ENCODE measurements around the gene ZNF280C. TPM values are rescaled to one million over a fixed set of nuclear protein-coding genes. Genes with fewer than 3 reads are reported as not detected.

ZNF280C gene
- total and polyA plus RNA-seq, 2 experiments from 2014 or later, result 3.2 to 7.3 TPM

DNA sequence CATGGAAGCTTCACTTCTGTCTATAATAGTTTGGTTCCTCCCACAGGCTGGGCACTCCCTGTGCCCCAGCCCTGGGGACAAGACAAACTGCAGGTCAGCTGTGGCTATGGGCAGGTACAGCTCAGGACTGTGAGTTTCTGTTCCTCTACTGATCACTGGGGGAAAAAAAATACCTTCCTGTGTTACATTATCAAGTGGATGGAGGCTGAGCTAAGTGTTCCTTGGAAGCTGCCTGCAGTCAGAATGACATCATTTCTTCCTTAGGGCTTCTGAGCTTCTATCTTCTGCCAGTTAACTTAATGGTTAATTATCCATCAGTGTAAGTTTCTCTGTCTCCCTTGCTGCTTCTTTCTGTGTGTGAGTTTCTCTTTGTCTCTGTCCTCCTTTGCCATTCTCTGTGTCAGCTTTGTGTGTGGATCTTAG, 92.3 kb downstream of the ZNF280C start:
- no peaks in the 10 kb centered on the region for H3K9me3 ChIP-seq (ENCODE audit: low read depth)
- no peaks in the 10 kb centered on the region for H3K4me1 ChIP-seq (ENCODE audit: insufficient read depth)
- H3K27me3 ChIP-seq, result peaks cover 8% of the 10 kb centered on the region
- no peaks in the 10 kb centered on the region for H3K9me2 ChIP-seq (replicated peaks; ENCODE audit: insufficient read depth)
- no peak for DNase-seq (ENCODE audit: low spot score)
- H3K4me2 ChIP-seq, result no peak overlapping the region
- no peak overlapping the region for H2AFZ ChIP-seq
- H3K36me3 ChIP-seq (replicated peaks; ENCODE audit: insufficient read depth, low read depth), result no peaks in the 10 kb centered on the region
- H3K4me3 ChIP-seq, result no peak overlapping the region
- TF ChIP-seq EZH2 (IDR thresholded peaks at IDR 0.05; ENCODE audit: borderline replicate concordance) (no peak), EZH2phosphoT487 (IDR thresholded peaks at IDR 0.05; ENCODE audit: low read depth, severe bottlenecking, unreplicated experiment) (no peak)
- TF ChIP-seq, protein P1, sequence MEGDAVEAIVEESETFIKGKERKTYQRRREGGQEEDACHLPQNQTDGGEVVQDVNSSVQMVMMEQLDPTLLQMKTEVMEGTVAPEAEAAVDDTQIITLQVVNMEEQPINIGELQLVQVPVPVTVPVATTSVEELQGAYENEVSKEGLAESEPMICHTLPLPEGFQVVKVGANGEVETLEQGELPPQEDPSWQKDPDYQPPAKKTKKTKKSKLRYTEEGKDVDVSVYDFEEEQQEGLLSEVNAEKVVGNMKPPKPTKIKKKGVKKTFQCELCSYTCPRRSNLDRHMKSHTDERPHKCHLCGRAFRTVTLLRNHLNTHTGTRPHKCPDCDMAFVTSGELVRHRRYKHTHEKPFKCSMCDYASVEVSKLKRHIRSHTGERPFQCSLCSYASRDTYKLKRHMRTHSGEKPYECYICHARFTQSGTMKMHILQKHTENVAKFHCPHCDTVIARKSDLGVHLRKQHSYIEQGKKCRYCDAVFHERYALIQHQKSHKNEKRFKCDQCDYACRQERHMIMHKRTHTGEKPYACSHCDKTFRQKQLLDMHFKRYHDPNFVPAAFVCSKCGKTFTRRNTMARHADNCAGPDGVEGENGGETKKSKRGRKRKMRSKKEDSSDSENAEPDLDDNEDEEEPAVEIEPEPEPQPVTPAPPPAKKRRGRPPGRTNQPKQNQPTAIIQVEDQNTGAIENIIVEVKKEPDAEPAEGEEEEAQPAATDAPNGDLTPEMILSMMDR (IDR thresholded peaks at IDR 0.05; ENCODE audit: poor library complexity), result no peak
- no peaks in the 10 kb centered on the region for H3K79me2 ChIP-seq
- no peaks in the 10 kb centered on the region for H4K20me1 ChIP-seq (ENCODE audit: insufficient read depth, poor library complexity, severe bottlenecking)
- H3K27ac ChIP-seq, result no peak overlapping the region

DNA sequence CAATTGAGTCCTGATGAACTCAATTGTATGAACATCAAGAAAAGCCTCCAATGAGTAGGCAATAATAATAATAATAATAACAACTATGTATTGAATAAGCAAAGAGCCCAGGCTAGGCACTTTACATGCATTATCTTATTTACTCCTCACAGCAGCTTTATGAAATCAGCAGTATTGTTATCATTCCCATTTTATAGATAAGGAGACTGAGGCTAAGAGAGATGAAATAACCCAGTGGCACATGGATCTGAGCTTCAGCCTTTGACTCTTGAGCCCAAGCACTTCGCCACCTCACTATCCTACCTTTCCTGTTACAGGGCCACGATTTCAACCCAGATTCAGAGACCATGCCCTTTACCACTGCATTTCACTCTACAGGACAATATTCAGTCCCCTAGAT, 93.8 kb downstream of the ZNF280C start:
- Histone ChIP-seq H3K36me3 (replicated peaks; ENCODE audit: insufficient read depth, low read depth) (no peaks in the 10 kb centered on the region), H3K4me1 (ENCODE audit: insufficient read depth) (no peaks in the 10 kb centered on the region), H3K9me2 (replicated peaks; ENCODE audit: insufficient read depth) (no peaks in the 10 kb centered on the region), H3K4me3 (no peak overlapping the region), H3K79me2 (no peaks in the 10 kb centered on the region), H3K4me2 (no peak overlapping the region), H4K20me1 (ENCODE audit: insufficient read depth, poor library complexity, severe bottlenecking) (no peaks in the 10 kb centered on the region), H3K27me3 (peaks cover 8% of the 10 kb centered on the region), H3K9me3 (ENCODE audit: low read depth) (no peaks in the 10 kb centered on the region), H2AFZ (no peak overlapping the region), H3K27ac (no peak overlapping the region)
- TF ChIP-seq, protein P1 (IDR thresholded peaks at IDR 0.05; ENCODE audit: poor library complexity), result no peak
- TF ChIP-seq EZH2phosphoT487 (IDR thresholded peaks at IDR 0.05; ENCODE audit: low read depth, severe bottlenecking, unreplicated experiment), result no peak
- no peak for TF ChIP-seq EZH2 (IDR thresholded peaks at IDR 0.05; ENCODE audit: borderline replicate concordance)
- DNase-seq (ENCODE audit: low spot score), result no peak
- 77% methylated on average over 2 of the region's 2 CpGs for WGBS (ENCODE audit: low lambda C conversion rate, missing lambda C conversion rate)

DNA sequence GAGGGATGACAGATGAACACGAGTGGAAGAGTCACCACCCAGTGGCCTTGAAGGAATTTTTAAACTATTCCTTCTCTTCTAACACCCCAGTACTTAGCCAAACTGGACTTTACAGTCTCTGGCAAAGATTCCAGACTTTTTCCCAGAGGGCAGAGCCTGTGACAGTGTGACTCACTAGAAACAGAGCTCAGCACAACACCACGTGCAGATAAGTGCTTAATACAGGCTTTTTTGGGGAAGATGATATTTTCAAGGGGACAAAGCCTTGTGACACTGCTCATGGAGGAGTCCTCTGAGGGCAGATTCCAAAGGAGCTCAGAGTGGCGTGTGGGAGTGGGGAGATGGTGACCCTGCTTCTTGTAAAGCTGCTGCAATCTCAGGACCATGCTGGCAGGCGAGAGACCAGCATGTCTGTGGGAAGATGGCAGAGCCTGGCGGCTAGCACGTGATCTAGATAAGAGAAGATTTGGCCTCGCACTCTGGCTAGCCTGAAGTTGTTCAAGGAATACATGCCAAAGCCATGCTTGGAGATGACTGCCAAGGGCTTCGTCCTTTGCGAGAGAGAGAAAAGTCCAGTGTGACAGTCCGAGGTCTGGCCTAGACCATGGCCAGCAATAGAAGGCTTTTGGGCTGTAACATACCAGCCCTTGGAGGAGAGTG, 94.5 kb downstream of the ZNF280C start:
- H3K9me2 ChIP-seq (replicated peaks; ENCODE audit: insufficient read depth), result no peaks in the 10 kb centered on the region
- no peaks in the 10 kb centered on the region for H3K36me3 ChIP-seq (replicated peaks; ENCODE audit: insufficient read depth, low read depth)
- no peak overlapping the region for H2AFZ ChIP-seq
- no peaks in the 10 kb centered on the region for H4K20me1 ChIP-seq (ENCODE audit: insufficient read depth, poor library complexity, severe bottlenecking)
- H3K27ac ChIP-seq, result peak overlapping the region; percentile 74
- no peaks in the 10 kb centered on the region for H3K9me3 ChIP-seq (ENCODE audit: low read depth)
- peaks cover 8% of the 10 kb centered on the region for H3K27me3 ChIP-seq
- no peaks in the 10 kb centered on the region for H3K4me1 ChIP-seq (ENCODE audit: insufficient read depth)
- no peak for DNase-seq (ENCODE audit: low spot score)
- H3K4me3 ChIP-seq, result no peak overlapping the region
- 61% methylated on average over 10 of the region's 10 CpGs for WGBS (ENCODE audit: low lambda C conversion rate, missing lambda C conversion rate)
- H3K79me2 ChIP-seq, result no peaks in the 10 kb centered on the region
- H3K4me2 ChIP-seq, result no peak overlapping the region
- TF ChIP-seq EZH2phosphoT487 (IDR thresholded peaks at IDR 0.05; ENCODE audit: low read depth, severe bottlenecking, unreplicated experiment) (no peak), EZH2 (IDR thresholded peaks at IDR 0.05; ENCODE audit: borderline replicate concordance) (no peak)
- TF ChIP-seq, protein P1 (IDR thresholded peaks at IDR 0.05; ENCODE audit: poor library complexity), result no peak
